Measurements from ENCODE around the gene VRK1.

DNA sequence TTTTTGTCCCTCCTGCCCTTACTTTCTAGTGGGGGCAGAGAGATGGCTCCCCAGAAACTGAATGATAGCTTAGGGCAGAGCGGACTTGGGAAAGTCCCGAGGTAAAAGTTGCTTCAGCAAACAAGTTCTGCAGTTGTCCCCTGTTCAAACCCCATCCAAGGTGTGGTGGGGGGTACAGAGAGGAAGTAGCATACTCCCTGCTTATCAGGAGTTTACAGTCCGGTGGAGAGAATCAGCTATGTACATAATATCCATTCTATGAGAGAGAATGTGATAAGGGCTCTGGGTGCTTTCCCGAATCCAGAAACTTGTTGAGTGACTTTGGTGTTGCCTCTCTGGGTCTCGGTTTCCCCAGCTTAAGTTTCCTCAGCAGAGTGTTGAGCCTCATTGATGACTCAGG is 40.4 kb upstream of the VRK1 start:
- TF ChIP-seq, protein P1, sequence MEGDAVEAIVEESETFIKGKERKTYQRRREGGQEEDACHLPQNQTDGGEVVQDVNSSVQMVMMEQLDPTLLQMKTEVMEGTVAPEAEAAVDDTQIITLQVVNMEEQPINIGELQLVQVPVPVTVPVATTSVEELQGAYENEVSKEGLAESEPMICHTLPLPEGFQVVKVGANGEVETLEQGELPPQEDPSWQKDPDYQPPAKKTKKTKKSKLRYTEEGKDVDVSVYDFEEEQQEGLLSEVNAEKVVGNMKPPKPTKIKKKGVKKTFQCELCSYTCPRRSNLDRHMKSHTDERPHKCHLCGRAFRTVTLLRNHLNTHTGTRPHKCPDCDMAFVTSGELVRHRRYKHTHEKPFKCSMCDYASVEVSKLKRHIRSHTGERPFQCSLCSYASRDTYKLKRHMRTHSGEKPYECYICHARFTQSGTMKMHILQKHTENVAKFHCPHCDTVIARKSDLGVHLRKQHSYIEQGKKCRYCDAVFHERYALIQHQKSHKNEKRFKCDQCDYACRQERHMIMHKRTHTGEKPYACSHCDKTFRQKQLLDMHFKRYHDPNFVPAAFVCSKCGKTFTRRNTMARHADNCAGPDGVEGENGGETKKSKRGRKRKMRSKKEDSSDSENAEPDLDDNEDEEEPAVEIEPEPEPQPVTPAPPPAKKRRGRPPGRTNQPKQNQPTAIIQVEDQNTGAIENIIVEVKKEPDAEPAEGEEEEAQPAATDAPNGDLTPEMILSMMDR (IDR thresholded peaks at IDR 0.05): no peak
- TF ChIP-seq TAF1 (IDR thresholded peaks at IDR 0.05; ENCODE audit: borderline replicate concordance, low read depth, low read length): no peak

Measured in SK-N-SH (cell line).